Activated B cell treated with CpG ODN at 0.5 μM for 24 hours (primary cell): ENCODE results near the gene APC. TPM values are rescaled to one million over a fixed set of nuclear protein-coding genes. Genes with fewer than 3 reads are reported as not detected.

Experiments used
- ATAC-seq: fragments of 200-7000 bp; cut with Tn5 transposase; one replicate; pipeline ENCODE4 v1.10.0; 2021; ENCODE audit warnings: low read depth, mild to moderate bottlenecking, moderate library complexity
- CTCF ChIA-PET: fragments of 350-600 bp; sonication (Branson Sonifier 250); formaldehyde crosslinking; loops from one replicate; lab custom pipeline; 2021; ENCODE audit warnings: antibody characterized with exemption; lab: Charles Lee
- POLR2A ChIA-PET: fragments of 350-600 bp; sonication (Branson Sonifier 250); formaldehyde crosslinking; loops from one replicate; lab custom pipeline; 2021; ENCODE audit warnings: antibody characterized with exemption; lab: Charles Lee
- DNase-seq: peaks from one replicate; pipeline ENCODE4 v3.0.0; 2022
- H3K27ac Mint-ChIP-seq: one replicate; pipeline ENCODE4 v1.8.0; 2020; ENCODE audit warnings: mixed read lengths
- H3K27me3 Mint-ChIP-seq: one replicate; pipeline ENCODE4 v1.8.0; 2021; ENCODE audit warnings: mixed read lengths
- H3K36me3 Mint-ChIP-seq: one replicate; pipeline ENCODE4 v1.8.0; 2021; ENCODE audit warnings: low read depth, mixed read lengths
- H3K4me1 Mint-ChIP-seq: one replicate; pipeline ENCODE4 v1.8.0; 2021; ENCODE audit warnings: mixed read lengths
- H3K4me3 Mint-ChIP-seq: one replicate; pipeline ENCODE4 v1.8.0; 2020; ENCODE audit warnings: mild to moderate bottlenecking, mixed read lengths
- H3K9me3 Mint-ChIP-seq: one replicate; pipeline ENCODE4 v1.8.0; 2020; ENCODE audit warnings: mixed read lengths
- intact Hi-C: fragments of 100-400 bp; cut with micrococcal nuclease; formaldehyde crosslinking; loops from one replicate; pipeline ENCODE4 v1.15.1; 2024
- total RNA-seq: library from RNA; stranded (reverse); gene quantifications from 2 replicates; pipeline ENCODE4 v1.2.3, GENCODE V29; 2022
- TF ChIP-seq, protein P1 (sequence below): fragments of 200-600 bp; IDR thresholded peaks from one replicate; pipeline ENCODE4 v1.8.0; 2022; ENCODE audit warnings: antibody characterized with exemption, mild to moderate bottlenecking

APC gene
- total RNA-seq, 1 donor from 2014 or later: 41.7 TPM

DNA sequence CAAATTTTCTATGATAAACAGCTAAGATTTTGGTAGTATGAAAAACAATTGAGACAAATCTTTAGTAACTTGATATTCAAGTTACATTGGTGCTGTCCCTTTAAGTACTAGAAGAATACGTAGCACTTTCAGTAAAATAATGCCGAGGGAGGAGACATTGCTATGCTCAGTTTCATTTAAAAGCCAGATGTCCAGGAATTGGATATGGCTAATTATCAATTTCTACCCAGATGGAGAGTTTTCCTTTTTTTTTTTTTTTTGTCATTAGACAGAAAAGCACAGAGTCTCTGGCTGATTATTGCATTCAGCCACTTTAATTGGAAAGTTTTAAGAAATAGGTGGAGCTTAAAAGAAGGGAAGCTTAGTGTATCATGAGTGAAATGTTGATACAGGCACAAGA, 40.4 kb upstream of the APC start:
- ChIA-PET POLR2A (no interaction called here), CTCF (no interaction called here)
- TF ChIP-seq, protein P1, sequence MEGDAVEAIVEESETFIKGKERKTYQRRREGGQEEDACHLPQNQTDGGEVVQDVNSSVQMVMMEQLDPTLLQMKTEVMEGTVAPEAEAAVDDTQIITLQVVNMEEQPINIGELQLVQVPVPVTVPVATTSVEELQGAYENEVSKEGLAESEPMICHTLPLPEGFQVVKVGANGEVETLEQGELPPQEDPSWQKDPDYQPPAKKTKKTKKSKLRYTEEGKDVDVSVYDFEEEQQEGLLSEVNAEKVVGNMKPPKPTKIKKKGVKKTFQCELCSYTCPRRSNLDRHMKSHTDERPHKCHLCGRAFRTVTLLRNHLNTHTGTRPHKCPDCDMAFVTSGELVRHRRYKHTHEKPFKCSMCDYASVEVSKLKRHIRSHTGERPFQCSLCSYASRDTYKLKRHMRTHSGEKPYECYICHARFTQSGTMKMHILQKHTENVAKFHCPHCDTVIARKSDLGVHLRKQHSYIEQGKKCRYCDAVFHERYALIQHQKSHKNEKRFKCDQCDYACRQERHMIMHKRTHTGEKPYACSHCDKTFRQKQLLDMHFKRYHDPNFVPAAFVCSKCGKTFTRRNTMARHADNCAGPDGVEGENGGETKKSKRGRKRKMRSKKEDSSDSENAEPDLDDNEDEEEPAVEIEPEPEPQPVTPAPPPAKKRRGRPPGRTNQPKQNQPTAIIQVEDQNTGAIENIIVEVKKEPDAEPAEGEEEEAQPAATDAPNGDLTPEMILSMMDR: no peak
- Mint-ChIP-seq H3K27ac (no peak overlapping the region), H3K4me1 (no peaks in the 10 kb centered on the region), H3K9me3 (no peaks in the 10 kb centered on the region), H3K4me3 (no peak overlapping the region), H3K36me3 (no peaks in the 10 kb centered on the region), H3K27me3 (peaks cover 14% of the 10 kb centered on the region)
- DNase-seq (no peak), ATAC-seq (no peak)
- intact Hi-C loops: no loop called here

DNA sequence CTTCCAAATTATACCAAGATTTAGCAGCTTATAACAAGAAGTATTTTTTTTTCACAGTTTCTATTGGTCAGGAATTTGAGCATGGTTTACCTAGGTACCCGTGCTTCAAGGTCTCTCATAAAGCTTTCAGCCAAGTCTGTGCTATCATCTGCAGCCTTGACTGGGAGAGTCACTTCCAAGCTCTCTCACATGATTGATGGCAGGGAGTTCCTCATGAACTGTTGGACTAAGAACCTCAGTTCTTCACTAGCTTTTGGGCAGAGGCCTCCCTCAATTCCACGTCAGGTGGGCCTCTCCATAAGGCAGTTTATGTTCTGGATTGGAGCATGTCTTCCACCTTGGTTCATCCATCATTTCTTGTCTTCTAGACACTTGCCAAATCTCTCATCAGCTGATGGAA, 39.9 kb upstream of the APC start:
- DNase-seq: no peak
- Mint-ChIP-seq H3K27ac (no peak overlapping the region), H3K9me3 (no peaks in the 10 kb centered on the region), H3K4me3 (no peak overlapping the region), H3K4me1 (no peaks in the 10 kb centered on the region), H3K36me3 (no peaks in the 10 kb centered on the region), H3K27me3 (peaks cover 14% of the 10 kb centered on the region)
- TF ChIP-seq, protein P1: no peak
- CTCF ChIA-PET: no interaction called here
- intact Hi-C loops: no loop called here
- POLR2A ChIA-PET: no interaction called here
- no peak for ATAC-seq

DNA sequence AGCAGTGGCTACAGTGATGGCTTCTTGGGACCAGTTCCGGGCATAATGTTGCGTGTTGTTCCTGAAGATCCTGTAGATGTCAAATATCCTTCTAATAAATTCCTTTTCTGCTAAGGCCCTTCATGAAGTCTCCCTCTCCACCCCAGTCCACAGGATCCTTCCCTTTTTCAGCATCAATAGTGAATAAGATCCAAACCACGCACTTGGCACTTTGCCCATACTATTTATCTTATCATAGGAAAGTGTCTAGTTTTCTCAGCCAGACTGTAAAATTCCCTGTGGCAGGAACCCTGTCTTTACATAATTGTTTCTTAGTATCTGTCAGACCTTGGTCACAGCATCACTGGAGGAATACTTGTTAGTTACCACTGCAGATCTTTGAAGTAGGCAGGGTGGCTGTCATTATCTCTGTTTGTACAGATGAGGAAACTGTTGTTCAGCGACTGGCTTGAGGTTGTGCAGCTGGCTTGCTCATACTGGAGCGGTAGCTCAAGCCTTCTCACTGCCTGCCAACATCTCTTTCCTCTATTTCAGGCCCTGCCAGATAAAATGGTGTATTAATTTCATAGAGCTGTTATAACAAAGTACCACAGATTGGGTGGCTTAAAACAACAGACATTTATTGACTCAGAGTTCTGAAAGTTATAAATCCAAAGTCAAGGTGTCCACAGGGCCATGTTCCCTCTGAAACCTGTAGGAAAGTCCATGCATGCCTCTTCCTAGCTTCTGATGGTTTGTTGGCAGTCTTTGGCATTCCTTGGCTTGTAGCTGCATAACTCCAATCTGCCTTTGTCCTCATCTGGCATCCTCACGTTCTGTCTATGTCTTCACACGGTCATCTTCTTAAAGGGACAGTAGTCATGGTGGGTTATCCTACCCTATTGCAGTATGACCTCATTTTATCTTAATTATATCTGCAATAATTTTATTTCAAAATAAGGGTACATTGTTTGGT, 33.5 kb upstream of the APC start:
- ATAC-seq (no peak), DNase-seq (no peak)
- Mint-ChIP-seq H3K27ac (no peak overlapping the region), H3K27me3 (peaks cover 6% of the 10 kb centered on the region), H3K36me3 (peaks cover 9% of the 10 kb centered on the region), H3K4me3 (no peak overlapping the region), H3K9me3 (no peaks in the 10 kb centered on the region), H3K4me1 (peaks cover 21% of the 10 kb centered on the region)
- intact Hi-C loops: loop anchor here (10.0 kb wide), 2 partner anchors 949 to 1609 kb away; partner anchors contain the start of genes NREP and WDR36
- ChIA-PET POLR2A (interaction anchor here (1.0 kb wide), 1 partner anchor 12 kb away, joined by 3 read pairs; no protein-coding TSS in a partner anchor), CTCF (no interaction called here)
- TF ChIP-seq, protein P1: no peak

DNA sequence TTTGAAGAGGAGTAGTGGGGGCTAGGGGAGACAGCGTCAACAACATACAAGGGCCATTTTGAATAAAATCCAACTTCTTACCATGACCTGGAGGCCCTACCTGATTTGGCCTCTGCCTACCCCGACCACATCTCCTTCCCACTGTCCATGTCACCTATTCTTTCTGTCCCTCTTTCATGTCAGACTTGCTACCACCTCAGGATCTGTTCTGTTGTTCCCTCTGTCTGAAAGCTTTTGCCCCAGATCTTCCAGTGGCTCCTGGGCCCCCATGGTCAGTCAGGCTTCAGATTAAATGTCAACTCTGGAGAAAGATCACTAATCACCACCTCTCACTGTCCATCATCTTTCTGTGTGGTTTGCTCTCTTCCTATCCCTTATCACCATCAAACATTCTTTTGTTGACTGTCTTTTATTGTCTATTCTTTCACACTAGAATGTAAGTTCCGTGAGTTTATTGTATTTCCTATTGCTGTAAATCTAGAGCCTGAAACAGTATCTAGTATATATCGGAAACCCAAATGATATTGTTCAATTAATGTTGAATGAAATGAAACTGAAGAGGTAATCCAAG, 31.2 kb upstream of the APC start:
- DNase-seq (no peak), ATAC-seq (no peak)
- Mint-ChIP-seq H3K36me3 (peaks cover 9% of the 10 kb centered on the region), H3K27me3 (no peaks in the 10 kb centered on the region), H3K4me3 (peak overlapping the region; percentile 95), H3K27ac (peak overlapping the region; percentile 87), H3K9me3 (no peaks in the 10 kb centered on the region), H3K4me1 (peaks cover 43% of the 10 kb centered on the region)
- POLR2A ChIA-PET: interaction anchor here (0.9 to 1.7 kb wide), 2 partner anchors 32 to 545 kb away, joined by 4 read pairs; partner anchors contain the start of gene APC
- CTCF ChIA-PET: no interaction called here
- intact Hi-C loops: loop anchor here (1.0 to 10.0 kb wide), 13 partner anchors 20 to 1967 kb away; partner anchors contain the start of genes APC, DCP2, NREP and REEP5
- TF ChIP-seq, protein P1: no peak
